GM19035 (cell line): Measurements from ENCODE around the gene TRAPPC6A.

Experiments
- ATAC-seq: cut with Tn5 transposase; IDR thresholded peaks from one replicate; pipeline ENCODE4 v1.9.1; 2021; ENCODE audit not compliant: unreplicated experiment

TRAPPC6A gene

DNA sequence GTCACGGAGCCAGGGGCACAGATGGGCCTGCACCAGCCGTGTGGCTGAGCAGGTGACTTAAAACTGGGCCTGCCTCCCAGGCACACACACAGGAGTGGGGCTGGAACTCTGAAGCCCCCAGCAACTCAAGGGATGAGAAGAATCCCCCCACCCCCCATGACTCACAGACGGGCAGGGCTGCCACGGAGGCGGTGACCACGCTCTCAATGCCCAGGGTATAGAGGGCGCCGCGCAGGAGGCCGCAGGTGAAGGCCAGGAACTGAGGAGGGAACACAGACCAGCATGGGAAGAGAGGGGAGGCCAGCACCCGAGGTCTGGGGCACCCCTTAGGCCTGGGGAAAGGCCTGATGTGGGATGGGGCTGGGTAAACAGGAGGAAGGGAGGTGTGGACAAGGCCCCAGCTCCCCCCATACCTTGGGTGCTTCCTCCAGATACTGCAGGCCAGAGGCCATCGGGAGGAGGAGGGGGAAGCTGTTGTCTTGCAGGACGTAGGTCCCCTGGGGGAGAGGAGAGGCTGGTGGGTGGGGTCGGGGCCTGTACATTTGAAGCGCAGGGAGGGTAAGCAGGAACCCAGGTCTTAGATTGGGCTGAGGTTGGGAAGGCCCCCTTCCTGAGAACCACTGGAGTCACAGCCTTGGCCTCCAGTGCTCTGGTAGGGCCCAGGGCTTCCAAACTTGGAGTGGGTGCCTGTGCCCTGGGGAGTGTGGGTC lies 14.1 kb downstream of the TRAPPC6A start:
- ATAC-seq: no peak

DNA sequence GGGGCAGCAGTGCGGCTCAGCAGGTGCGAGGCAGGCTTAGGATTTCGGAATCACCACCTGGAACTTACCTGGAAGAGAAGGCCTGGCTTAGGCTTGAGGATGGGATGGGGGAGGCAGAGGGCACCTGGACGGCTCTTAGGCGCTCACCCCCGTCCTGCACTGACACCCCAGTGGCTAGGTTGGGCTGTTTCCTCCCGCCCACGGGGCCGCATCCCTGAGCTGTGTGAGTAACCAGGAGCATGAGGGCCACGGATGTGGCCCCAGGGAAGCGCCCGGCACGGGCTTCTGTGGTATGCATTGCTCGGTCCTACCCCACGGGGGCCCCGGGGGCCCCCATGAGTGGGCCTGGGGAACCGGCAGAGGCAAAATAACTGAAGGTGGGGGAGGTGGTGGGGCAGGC lies 14.9 kb downstream of the TRAPPC6A start:
- ATAC-seq: no peak

DNA sequence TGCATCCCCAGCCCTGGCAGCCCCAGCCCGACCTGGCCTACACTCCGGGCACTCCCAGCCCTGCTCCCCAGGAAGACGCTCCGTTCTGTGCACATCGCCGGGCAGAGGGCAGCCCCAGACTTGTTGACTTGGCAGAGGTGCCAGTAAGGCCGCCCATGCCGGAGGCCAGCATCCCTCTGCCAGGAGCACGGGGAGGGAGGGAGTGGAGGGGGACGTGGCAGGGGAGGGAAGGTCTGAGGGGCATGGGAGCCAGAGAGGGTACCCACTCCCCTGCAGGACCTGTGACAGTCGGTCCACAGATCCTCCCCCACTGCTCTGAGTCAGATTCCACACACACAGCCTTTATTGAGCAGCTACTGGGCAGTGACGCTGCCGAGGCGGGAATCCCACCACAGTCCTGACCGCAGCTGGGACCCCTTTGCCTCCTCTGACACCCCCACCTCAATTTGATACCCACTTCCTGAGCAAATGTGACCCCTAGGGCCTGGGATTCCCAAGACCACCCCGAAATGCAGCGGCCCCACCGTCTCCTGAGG lies 15.4 kb downstream of the TRAPPC6A start:
- ATAC-seq: no peak

DNA sequence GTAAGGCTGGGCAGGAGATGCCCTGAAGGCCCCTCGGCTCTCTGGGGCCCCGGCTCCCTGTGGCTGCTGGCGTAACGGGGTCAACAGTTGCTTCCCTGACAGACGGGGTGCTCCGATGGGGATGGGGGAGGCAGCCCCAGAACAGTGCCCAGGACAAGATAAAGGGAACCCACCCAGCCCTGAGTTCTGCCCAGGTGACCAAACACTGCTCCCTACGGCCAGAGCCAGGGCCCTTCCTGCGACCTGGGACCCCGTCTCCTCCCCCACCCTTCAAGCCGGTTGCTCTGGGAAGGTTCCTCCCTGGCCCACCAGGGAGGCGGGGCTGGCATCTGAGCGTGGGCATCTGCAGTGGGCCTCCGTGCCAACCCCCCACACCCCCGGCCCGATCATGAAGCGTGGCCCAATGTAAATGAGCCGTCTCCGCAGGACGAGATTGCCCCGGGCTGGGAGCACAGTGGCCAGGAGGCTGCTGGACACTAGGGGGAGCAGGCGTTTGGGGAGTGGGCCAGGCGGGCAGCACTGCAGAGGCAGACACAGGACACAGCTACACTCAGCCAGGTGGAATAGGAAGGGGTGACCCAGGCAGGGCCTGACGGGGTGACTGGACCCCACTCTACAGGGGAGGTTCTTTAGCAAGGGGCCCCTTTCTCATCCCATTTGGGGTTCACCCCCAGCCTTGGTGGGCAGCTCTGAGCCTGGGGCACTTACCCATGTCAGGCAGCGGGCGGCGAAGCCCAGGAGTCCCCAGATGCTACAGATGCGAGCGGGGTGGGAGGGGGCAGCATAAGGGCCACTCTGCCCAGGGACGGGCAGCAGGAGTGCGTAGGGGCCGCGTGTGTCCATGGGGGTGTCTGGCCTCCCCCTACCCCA lies 16.1 kb downstream of the TRAPPC6A start:
- no peak for ATAC-seq

DNA sequence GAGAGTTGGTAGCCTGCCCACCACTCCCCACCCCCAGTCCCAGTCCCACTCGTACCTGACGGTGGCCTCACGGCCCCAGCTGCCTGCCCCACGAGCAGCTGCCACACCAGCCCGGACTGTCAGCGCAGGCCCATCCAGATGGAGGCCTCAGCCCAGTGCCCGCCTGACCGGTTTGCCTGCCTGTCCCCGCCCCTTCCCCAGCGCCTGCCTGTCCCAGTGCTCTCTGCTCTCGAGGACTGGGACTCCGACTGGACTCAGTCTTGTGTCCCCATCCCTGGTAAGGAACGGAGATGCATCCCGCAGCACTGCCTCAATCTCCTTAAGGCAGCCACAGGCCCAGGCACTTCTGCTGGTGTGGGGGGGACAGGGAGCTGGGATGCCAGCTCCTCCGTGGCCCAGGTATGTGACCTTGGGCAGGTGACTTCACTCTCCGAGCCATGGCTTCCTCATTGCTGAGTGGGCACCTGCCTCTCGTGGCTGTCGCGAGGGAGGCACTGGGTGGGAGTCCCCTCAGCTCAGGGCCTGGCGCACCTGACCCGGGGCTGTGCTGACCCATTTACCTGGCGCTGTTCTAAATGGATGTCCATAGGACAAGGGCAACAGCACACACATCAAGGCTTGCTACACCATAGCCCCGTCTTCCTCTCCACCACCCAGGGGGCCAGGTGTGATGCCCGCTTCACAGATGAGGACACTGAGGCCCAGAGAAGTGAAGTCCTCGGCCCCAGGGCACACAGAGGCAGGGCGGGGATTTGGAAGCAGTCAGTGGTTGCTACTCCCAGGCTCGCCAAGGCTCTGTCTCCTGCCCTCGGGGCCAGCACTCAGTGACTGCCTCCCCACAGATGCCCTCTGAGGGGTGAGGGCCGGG lies 16.9 kb downstream of the TRAPPC6A start, which contains the start of gene NKPD1:
TSS of gene NKPD1 (minus strand) at position 113 of the 868 bp plus-strand sequence. CDS start 832 bp downstream, outside the sequence.
- ATAC-seq: no peak

DNA sequence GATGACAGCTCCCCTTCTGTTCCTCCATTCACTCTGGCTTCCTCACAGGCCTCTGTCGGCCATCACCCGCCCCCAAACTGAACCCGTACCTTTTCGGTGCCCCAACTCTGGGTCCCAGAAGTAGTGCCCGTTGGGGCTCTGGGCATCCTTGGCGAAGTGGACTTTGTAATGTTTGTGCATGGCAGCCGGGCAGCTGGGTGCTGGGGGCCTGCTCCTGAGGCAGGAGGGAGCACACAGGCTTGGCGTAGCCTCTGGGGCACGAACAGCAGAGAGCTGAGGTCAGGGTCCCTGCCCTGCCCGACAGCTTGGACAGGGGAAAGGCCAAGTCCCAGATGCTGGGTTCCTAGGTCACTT lies 18.1 kb downstream of the TRAPPC6A start:
- no peak for ATAC-seq

DNA sequence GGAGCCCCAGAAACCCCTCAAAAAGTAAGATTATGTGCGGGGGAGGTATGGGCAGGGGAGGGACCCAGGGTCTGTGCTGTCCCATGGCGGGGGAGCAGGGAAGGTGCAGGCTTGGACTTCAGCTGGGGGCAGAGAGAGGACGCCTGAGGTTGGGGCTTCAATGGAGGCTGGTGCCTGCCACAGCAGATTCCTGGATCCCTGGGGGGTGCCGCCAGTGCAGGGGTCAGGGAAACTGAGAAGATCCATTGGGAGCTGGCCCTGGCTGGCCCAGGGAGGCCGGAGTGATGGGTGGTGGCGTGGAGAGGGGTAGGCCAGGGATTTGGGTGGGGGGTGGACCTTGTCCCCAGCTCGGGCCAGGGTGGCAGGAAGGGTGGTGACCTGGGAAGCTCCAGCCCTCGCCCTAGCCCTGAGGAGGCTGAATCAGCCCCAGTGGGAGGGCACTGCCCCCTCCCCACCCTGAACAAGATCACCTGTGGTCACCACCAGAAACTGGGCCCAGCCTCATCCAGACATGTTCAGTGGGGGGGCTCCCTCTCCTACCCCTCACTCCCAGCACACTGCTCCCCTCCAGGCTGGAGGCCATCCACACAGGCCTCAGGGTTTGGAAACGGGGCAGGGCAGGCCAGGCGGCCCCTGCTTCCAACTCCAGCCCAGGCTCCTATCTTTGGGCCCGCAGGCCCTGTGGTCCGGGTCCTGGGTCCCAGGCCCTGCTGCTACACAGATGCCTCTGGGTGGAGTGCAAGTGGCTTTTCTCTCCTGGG lies 18.6 kb downstream of the TRAPPC6A start:
- ATAC-seq: no peak

DNA sequence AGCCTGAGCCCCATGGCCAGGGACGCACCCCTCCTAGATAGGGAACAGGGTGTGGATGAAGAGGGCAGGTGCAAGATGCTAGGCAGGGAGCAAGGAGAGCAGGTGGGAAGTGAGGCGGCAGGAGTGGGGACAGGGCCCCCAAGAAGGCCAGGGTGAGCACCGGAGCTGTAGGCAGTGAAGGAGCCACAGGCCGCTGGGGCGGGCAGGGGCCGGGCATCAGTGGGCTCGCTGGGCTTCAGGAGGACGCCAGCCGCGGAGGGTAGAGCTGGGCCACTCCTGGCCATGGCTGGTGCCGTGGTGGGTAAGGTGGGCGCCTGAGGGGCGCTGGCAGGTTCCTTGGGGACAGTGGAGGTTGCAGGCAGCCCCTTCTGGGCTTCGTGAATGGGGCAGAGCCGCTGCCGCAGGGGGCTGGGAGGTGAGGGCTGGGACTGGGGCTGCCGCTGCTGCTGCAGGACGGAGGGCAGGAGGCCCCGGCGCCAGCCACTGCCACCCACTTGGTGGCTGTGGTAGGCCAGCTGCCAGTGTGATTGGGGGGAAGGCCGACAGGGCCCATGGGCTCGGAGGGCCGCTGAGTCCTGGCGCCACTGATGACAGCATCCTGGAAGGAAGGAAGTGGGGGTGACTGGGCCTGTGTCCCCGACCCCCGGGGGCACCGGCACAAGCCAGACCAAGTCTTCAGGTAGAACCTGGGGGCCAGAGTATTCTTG lies 19.4 kb downstream of the TRAPPC6A start:
- no peak for ATAC-seq

DNA sequence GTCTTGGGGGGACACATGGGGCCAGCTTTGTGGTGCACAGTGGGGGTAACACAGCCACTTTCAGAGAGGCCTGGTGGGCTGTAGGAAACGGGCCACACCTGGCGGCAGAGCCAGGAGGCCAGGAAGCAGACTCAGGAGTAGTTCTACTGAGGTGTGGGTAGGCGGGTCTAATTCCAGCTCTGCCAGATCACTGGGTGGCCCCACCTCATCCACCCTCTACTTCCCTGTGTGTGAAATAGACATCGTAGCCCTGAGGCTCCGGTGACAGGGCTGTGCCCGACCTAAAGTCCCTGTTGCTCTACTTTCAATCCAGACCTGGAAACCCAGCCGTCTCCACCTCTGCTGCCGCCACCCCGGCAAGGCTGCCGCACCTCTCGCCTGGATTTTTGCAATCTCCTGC lies 21.3 kb downstream of the TRAPPC6A start:
- no peak for ATAC-seq

DNA sequence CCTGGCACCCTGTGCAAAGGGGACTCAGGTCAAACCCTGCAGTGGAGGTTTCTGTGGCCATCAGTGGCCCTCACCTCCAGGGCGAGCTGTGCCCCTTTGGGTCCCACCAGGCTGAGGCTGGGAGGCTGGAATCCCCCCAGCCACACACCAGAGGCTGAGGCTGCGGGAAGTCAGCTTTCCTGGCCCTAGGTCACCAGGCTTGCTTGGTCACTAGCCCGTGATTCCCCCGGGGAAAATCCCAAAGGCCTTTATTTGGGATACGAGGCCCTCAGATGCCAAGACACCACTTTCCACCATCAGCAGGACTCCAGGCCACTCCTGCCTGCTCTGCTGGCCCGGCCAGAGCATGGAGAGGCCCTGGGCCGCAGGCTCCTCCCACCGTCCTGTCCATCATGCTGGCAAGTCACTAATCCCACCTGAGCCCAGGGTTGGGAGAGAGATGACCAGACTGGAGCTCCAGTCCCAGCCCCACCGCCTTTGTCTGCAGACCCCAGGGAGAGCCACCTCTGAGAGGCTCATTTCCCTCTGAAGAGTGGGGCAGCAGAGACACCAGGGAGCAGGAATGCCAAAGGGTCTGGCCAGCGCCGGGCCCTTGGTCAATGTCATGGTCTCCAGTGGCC lies 21.9 kb downstream of the TRAPPC6A start:
- ATAC-seq: no peak

DNA sequence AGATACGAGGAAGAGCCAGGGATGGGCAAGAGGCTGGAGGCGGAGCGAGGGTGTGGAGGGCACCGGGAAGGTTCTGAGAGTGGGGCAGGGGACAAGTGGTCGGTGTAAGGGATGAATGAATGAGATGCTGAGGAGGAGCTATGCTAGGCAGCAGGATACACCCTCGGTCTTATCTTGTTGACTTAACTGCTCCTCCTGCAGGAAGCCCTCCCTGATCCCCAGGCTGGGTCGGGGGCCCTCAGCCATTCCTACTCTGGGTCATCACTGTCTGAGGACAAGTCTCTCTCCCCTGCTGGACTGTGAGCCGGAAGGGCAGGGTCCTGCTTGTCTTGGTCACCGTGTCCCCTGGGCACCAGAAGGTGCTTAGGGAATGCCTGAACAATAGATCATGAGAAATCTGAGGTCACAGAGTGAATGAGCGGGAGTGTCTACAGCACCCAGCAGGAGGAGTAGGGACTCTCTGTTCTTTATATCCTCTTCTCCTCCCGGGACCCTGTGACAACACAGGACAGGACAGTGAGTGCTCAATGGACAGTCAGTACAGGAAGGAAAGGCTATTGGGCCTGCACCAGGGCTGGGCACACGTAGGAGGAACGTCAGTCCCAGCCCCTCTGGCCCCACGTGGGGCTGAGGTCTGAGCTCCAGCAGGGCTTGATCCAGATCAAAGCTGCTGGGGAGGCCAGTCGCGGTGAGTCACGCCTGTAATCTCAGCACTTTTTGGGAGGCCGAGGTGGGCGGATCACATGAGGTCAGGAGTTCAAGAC lies 23.8 kb downstream of the TRAPPC6A start:
- ATAC-seq: no peak

DNA sequence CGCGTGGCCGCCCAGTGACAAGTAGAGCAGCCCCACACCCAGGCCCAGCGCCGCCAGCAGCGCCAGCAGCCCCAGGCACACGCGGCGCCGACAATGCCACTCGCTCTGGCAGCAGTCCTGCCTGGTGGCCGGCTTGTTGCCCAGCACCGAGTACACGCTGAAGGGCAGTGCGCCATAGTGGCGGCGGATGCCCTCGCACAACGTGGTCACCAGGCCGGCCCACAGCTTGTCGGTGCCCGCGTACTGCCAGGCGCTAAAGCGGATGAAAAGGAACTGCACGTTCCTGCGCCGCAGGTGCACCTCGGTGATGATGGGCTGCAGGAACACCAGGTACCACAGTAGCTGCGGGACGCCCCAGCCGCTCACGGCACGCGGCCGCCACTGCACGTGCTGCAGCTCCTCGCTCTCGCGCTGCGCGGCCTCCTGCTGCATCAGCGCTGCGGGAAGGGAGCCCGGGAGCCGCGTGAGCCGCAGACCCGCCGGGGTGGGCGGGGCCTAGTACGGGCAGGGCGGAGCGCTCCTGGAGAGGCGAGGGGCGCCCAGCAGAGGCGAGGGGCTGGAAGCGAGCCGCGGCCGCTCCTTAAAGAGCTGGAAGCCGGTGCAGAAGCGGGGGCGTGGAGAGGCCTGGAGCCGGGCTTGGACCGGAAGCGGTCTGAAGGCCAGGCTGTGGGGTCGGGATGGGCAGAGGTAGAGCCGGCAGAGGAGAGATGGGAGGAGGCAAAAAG lies 24.5 kb downstream of the TRAPPC6A start:
- ATAC-seq: no peak

DNA sequence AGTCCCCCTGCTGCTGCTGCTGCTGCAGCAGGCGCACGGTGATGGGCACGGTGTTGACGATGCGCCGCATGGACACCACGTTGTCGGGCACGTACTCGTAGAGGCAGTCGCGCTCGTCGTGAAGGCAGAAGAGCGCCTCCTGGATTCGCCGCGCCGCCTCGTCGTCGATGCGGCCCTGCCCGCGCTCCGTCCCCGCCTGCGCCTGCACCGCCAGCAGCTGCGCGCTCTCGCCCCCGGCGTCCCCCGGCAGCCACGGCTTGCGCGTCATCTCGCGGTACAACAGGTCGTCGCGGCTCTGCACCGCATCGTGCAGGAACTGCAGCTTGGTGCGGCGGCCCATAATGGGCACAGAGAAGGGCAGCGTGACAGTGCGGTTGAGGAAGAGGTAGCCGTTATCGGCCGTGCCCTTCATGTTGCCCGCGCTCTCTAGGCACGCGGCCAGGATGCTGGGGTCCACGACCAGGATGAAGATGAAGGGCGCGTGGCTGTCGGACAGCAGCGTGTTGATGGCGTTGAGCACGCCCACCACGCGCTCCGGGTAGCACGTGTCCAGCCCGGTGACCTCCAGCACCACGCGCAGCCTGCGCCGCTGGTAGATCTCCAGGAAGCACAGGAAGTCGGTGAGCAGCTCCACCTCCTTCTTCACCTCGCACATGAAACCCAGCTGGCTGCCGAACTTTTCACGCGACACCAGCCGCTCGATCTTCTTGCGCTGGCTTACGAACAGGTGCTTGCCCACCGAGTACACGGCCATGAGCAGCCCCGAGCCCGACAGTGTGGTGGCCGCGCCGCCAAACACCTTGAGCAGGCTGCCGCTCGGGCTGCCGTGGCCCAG lies 25.3 kb downstream of the TRAPPC6A start:
- ATAC-seq: no peak

DNA sequence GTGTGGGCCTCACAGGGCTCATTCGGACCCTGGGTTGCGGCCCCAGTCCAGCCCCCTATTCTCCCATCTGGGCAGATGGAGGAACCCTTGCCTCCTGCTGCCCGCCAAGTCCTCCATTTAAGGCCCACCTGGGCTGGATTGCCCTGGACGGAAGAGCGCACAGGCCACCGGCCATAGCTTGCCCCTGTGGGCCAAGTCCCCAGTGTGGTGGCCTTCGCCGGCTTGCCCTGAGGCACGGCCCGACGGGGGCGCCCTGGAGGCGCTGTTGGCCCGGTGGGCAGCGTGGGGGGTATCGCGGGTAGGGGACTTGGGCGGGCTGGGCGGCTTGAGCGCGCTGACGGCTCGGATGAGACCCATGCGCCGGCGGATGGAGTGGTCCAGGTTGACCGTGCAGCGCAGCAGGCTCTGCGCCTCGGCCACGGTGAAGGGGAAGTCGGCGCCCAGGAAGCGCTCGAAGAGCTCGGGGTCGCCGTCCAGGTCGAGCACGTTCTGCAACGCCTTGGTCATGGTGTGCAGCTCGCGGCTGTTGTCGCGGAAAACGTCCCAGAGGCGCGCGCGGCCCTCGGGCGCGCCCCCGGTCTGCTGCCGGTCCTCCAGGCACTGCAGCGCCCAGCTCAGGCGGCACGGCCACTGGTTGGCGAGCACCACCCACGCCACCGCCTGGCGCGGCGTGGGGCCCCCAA lies 26.1 kb downstream of the TRAPPC6A start:
- no peak for ATAC-seq

DNA sequence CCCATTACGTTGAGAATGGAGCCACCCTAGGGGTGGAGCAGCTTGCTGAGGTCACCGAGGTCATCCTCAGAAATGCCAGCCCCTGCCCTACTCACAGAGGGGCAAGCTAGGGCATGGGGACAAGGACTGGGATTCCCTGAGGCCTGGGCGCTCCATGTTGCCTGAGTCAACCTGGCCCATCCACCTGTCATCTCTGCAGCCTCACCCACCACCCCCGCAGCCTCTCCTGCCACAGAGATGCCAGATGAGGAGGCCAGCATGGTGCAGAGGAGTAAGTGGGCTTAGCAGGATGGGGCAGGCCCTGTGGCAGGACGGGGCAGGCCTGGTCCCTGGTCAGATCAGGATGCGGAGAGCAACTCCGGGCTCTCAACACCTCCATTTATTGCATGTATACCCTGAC lies 26.7 kb downstream of the TRAPPC6A start:
- ATAC-seq: no peak

DNA sequence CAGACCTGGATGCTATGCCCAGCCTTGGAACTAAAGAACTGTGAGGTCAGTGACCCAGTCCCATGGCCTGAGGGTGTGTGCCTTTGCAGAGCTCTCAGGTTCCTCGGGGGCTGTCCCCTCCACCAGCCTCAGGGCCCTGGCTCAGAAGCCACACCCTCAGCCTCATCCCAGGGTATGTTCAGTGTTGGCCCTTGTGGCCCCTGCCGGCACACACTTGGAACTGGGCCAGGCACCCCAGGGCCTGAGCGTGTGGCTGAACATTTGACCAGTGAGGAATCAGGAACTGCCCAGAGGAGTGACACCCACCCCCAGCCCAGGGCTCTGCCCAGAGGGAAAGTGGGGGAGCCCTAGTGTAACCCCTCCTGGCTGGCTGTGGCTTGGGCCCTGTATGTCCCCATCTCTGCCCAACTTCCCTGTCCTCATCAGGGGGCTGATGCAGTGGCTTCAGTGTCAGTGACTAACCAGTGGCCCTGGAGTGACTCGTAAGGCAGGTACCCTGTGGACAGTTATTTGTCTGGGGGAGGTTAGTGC lies 27.2 kb downstream of the TRAPPC6A start:
- no peak for ATAC-seq
